Nephron progenitor cell (in vitro differentiated cells): ENCODE data around the gene COL27A1.

Experiments used
- DNase-seq: peaks from one replicate; pipeline ENCODE4 v3.0.0; 2021
- H3K27ac Mint-ChIP-seq: 2 replicates; pipeline ENCODE4 v1.8.0; 2021; ENCODE audit warnings: mild to moderate bottlenecking, moderate library complexity, mixed read lengths
- H3K27me3 Mint-ChIP-seq: 2 replicates; pipeline ENCODE4 v1.8.0; 2021; ENCODE audit warnings: mild to moderate bottlenecking, low read depth, mixed read lengths; ENCODE audit not compliant: poor library complexity
- H3K36me3 Mint-ChIP-seq: 2 replicates; pipeline ENCODE4 v1.8.0; 2021; ENCODE audit warnings: low read depth, mixed read lengths
- H3K4me1 Mint-ChIP-seq: 2 replicates; pipeline ENCODE4 v1.8.0; 2021; ENCODE audit warnings: mixed read lengths
- H3K4me3 Mint-ChIP-seq: 2 replicates; pipeline ENCODE4 v1.8.0; 2021; ENCODE audit warnings: mild to moderate bottlenecking, moderate library complexity, mixed read lengths
- H3K9me3 Mint-ChIP-seq: 2 replicates; pipeline ENCODE4 v1.8.0; 2021; ENCODE audit warnings: mild to moderate bottlenecking, moderate library complexity, mixed read lengths
- TF ChIP-seq, protein P1 (sequence below): fragments of 200-600 bp; sonication (generic); IDR thresholded peaks from 2 replicates; pipeline ENCODE4 v1.5.0; 2021; ENCODE audit warnings: antibody characterized with exemption

COL27A1 gene

DNA sequence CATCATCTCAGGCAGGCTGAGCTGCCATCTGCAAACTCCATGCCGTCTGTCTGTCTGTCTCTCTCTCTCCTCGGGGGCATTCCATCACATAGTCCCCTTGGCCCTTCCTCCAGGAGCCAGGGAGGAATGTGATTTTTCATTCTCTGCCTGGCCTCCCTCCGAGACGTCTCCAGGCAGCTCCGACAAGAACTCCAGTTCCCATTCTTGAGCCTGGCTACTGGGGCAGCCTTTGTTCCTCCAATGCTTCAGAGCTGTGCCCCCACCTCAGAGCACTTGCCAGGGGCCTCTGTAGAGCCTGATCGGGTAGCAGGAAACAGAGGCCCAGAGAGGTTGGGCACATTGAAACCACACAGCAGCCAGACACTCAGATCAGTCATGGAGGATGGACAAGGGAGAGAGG lies 74.0 kb downstream of the COL27A1 start:
- Mint-ChIP-seq H3K4me3 (no peak overlapping the region), H3K36me3 (no peaks in the 10 kb centered on the region), H3K4me1 (peaks cover 82% of the 10 kb centered on the region), H3K9me3 (no peaks in the 10 kb centered on the region), H3K27ac (no peak overlapping the region), H3K27me3 (peaks cover 4% of the 10 kb centered on the region)
- TF ChIP-seq, protein P1, sequence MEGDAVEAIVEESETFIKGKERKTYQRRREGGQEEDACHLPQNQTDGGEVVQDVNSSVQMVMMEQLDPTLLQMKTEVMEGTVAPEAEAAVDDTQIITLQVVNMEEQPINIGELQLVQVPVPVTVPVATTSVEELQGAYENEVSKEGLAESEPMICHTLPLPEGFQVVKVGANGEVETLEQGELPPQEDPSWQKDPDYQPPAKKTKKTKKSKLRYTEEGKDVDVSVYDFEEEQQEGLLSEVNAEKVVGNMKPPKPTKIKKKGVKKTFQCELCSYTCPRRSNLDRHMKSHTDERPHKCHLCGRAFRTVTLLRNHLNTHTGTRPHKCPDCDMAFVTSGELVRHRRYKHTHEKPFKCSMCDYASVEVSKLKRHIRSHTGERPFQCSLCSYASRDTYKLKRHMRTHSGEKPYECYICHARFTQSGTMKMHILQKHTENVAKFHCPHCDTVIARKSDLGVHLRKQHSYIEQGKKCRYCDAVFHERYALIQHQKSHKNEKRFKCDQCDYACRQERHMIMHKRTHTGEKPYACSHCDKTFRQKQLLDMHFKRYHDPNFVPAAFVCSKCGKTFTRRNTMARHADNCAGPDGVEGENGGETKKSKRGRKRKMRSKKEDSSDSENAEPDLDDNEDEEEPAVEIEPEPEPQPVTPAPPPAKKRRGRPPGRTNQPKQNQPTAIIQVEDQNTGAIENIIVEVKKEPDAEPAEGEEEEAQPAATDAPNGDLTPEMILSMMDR = no peak
- DNase-seq = no peak

- peaks cover 4% of the 10 kb centered on the region for H3K27me3 Mint-ChIP-seq
- no peaks in the 10 kb centered on the region for H3K9me3 Mint-ChIP-seq
- no peak overlapping the region for H3K4me3 Mint-ChIP-seq
- no peak overlapping the region for H3K27ac Mint-ChIP-seq
- H3K4me1 Mint-ChIP-seq = peaks cover 87% of the 10 kb centered on the region
- TF ChIP-seq, protein P1 = no peak
- H3K36me3 Mint-ChIP-seq = no peaks in the 10 kb centered on the region
- no peak for DNase-seq
Measured at GRCh38 chr9:114230068-114230467, 74.7 kb downstream of the COL27A1 start.

- Mint-ChIP-seq H3K4me1 (peaks cover 89% of the 10 kb centered on the region), H3K36me3 (no peaks in the 10 kb centered on the region), H3K4me3 (peak overlapping the region; percentile 18), H3K27ac (no peak overlapping the region), H3K27me3 (peaks cover 4% of the 10 kb centered on the region), H3K9me3 (no peaks in the 10 kb centered on the region)
- DNase-seq = no peak
- TF ChIP-seq, protein P1 = no peak
Measured at GRCh38 chr9:114231273-114231672, 75.9 kb downstream of the COL27A1 start.

- H3K9me3 Mint-ChIP-seq = no peaks in the 10 kb centered on the region
- no peak for DNase-seq
- no peaks in the 10 kb centered on the region for H3K36me3 Mint-ChIP-seq
- H3K27ac Mint-ChIP-seq = peak overlapping the region; percentile 82
- H3K4me3 Mint-ChIP-seq = peak overlapping the region; percentile 18
- peaks cover 5% of the 10 kb centered on the region for H3K27me3 Mint-ChIP-seq
- H3K4me1 Mint-ChIP-seq = peaks cover 90% of the 10 kb centered on the region
- TF ChIP-seq, protein P1 = no peak
Measured at GRCh38 chr9:114231719-114232449, 76.5 kb downstream of the COL27A1 start.

DNA sequence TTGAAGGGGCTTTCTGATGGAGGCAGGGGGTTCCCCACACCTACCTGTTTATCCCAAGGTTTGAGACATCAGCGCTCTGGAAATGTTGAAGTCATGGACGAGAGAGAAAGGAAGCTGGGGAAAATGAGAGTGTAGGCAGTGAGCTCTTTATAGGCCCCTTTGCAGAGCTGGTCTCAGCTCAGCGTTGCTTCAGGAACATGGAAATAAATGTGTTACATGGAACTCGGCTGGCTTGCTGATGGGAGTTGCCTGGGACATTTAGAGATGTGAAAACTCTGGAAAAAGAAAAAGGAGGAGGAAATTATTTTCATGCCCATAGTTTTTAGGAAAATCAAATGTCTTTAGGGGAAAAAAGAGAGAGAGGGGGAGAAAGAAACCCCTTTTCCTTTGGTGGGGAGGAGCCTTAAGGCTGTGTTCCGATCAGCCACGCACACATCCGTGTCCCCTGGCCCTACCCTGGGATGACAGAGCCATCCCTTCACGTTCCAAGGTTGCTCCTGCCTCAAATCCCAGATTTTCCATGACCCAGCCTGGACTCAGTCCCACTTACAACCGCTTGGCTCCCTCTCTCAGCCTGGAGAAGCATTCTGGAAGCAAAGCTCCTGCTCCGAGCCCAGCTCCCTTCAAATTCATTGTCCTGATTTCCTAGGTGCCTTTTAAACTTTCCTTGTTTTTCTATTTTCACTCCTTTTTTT lies 78.3 kb downstream of the COL27A1 start:
- Mint-ChIP-seq H3K9me3 (no peaks in the 10 kb centered on the region), H3K36me3 (no peaks in the 10 kb centered on the region), H3K4me3 (peak overlapping the region; percentile 25), H3K4me1 (peaks cover 74% of the 10 kb centered on the region), H3K27ac (peak overlapping the region; percentile 23), H3K27me3 (peaks cover 8% of the 10 kb centered on the region)
- TF ChIP-seq, protein P1 = no peak
- no peak for DNase-seq
